Eye (tissue), 1 donor: ENCODE data around the gene NBPF4.
"Not testable (repeated sequence)": the region's sequence is repeated elsewhere in the genome, so short reads cannot be mapped to it uniquely, and the experiment has no call there.

Experiments
- DNase-seq: peaks from one replicate; pipeline ENCODE4 v3.0.0-alpha.2; 2015

Gene NBPF4

DNA sequence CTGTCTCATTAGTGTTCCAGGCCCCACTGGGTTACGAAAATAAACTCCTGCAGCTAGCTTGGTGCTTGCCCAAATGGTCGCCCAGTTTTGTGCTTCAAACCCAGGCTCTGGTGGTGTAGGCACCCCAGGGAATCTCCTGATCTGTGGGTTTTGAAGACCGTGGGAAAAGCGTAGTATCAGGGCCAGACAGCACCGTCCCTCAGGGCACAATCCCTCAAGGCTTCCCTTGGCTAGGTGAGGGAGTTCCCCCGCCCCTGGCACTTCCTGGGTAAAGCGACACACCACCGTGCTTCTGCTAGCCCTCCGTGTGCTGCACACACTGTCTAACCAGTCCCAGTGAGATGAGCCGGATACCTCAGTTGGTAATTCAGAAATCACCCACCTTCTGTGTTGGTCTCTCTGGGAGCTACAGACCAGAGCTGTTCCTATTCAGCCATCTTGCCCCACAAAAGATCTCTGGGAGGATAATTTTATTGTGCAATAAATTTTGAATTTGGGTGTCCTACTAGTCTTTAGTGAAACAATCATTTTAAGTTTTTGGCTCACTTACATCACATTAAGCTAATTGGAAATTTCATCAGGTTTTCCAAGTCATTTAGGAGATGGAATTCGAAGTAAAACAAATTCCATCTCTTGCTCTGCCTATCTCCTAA is 34.3 kb downstream of the NBPF4 start:
- DNase-seq = no peak

DNA sequence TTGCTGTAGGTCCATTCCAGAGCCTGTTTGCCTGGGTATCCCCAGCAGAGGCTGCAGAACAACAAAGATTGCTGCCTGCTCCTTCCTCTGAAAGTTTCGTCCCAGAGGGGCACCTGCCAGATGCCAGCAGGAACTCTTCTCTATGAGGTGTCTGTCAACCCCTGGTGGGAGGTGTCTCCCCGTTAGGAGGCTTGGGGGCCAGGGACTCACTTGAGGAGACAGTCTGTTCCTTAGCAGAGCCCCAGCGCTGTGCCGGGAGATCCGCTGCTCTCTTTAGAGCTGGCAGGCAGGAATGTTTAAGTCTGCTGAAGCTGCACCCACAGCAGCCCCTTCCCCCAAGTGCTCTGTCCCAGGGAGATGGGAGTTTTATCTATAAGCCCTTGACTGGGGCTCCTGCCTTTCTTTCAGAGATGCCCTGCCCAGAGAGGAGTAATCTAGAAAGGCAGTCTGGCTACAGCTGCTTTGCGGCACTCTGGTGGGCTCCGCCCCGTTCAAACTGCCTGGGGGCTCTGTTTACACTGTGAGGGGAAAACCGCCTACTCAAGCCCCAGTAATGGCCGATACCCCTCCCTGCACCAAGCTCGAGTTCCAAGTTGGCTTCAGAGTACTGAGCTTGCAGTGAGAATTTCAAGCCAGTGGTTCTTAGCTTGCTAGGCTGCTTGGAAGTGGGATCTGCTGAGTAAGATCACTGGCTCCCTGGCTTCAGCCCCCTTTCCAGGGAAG is 35.0 kb downstream of the NBPF4 start:
- no peak for DNase-seq

DNA sequence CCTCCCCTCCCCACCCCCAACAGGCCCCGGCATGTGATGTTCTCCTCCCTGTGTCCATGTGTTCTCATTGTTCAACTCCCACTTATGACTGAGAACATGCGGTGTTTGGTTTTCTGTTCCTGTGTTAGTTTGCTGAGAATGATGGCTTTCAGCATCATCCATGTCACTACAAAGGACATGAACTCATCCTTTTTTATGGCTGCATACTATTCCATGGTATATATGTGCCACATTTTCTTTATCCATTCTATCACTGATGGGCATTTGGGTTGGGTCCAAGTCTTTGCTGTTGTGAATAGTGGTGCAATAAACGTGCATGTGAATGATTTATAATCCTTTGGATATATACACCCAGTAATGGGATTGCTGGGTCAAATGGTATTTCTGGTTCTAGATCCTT is 40.3 kb downstream of the NBPF4 start:
- not testable (repeated sequence) for DNase-seq

DNA sequence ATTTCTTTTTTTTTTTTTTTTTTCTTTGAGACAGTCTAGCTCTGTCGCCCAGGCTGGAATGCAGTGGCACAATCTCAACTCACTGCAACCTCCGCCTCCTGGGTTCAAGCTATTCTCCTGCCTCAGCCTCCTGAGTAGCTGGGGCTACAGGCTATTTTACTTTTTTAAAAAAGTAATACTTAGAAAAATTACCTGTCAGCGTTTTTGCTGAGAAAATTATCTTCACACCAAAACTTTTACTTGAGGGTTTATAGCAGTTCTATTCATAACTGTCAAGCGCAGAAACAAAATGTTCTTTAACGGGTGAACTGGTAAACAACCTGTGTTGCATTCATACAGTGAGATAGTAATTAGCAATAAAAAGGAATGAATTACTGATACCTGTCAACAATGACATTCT is 42.2 kb downstream of the NBPF4 start:
- DNase-seq = no peak

DNA sequence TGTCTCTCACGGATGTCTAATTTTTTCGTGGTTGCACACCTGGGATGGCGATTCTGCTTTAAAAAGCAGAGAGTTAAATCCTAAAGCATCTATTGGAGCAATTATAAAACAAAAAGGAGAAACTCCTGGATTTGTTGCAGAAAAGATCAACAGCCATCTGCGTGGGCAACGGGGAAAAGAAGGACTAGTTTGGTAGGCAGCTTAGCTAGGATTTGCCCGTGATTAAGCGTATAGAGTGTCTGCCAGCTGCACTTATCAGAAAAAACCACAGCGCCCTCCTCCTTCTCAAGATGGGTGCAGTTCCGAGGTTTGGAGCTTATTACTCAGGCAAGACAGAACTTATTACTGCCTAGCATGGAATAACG is 43.2 kb downstream of the NBPF4 start:
- DNase-seq = no peak

DNA sequence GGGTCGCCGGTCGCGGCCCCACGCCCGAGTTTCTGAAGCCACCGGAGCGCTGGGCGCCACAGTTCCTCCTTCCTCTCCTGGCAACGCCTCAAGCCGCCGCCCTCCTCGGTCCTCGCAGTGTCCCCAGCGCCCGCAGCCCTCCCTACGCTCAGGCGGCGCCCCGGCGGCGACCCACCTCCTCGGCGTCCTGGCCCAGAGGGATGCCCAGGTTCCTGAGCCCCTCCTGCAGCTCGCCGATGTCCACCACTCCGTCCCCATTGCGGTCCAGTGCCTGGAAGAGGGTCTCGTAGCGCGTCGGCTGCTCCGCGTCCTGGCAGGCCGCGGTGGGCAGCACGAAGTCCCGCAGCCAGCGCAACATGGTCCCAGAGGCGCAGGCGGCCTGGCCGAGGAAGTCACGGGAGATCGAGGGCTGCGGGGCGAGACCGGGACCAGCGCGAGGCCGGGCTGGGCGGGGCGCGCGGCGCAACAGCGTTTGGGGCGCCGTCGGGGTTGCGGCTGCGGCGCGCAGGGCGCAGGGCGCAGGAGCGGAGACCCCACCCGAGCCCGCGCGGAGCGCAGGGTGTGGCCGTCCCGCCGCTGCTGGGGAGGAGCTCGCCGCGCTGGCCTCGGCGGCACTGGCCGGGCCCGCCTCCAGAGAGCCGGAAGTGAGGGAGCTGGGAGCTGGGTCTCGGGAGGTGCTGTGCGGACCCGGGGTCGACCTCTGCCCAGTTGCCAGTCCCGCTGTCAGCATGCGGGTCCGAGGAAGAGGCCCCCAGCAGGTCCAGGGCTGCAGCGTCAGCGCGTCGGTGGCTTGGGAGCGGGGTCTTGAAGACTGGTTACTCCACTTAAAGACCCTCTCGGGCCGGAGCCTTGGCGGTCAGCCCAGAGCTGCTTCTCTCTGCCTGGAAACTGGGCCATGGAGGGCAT is 43.8 kb downstream of the NBPF4 start, which contains the start of gene SLC25A24:
Gene SLC25A24 (minus strand): TSS at position 563 of the 906 bp plus-strand sequence. CDS start 205 bp downstream, at position 358.
- DNase-seq = peak; percentile 91

DNA sequence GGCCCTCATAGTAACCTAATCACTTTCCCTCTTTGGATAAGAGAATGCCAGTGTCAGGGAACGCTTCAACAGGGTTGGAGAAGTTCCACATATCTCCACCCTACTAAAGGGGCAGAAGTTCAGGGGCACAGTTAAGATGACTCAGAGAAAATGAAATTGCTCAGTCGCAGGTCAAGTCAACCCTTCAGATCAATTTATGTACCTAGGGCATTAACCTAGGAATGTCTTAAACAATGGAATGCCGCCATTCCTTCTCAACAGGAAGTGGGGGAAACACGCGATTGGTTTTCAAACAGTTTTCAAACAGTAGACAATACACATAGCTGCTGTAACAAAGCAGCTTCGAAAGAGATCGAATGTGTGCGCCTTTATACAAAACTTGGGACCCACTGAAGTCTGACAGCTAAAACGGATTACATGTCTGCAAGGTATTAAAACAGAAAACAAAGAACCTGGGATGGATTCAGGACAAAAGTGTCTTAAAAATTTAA is 44.6 kb downstream of the NBPF4 start:
- peak; percentile 78 for DNase-seq

DNA sequence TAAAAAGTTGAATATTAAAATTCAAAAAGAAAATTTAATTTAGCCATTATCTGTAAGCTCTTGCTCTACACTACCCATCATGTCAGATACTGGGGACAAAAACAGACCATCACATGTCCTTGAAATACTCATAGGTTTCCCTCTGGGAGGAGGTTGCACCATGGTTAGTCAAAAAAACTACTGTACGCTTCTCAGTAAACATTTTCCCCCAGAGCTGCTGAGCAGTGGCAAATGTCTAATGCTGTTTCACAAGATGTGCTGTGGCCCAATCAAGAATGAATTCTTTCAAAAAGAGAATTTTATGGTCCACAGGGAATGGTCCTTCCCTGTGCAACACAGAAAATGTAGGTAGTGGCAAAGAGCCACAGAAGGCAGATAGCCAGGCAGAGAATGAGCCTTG is 49.8 kb downstream of the NBPF4 start:
- no peak for DNase-seq

DNA sequence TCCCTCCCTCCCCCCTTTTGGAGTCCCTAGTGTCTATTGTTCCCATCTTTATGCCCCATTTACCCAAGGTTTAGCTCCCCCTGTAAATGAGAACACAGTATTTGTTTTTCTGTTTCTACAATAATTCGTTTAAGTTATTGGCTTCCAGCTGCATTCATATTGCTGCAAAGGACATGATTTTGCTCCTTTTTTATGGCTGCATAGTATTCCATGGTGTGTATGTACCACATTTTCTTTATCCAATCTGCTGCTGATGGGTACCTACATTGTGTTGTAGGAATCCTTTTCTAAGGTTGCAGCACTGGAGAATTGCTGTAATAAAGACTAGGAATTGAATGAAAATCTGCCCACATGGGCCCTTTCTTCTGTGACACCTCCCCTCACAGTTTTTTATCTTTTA is 50.5 kb downstream of the NBPF4 start:
- DNase-seq = no peak

DNA sequence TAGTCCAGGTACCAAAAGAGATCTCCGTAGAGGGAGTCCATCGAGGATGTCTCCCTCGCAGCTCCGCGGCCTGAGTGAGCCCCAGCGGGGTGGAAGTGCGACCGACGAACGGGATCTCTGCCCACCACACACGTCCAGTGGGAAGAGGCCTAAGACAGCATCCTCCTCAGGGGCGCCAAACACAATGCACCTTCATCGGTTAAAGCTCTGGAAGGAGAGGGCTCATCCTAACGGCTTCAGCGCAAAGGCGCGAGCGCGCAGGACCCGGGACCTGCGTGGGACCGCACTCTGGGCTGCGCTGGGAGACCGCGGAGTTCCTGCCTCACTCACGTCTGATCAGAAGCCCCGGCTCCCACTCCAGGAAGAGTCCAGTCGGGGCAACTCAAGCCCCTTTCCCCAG is 51.3 kb downstream of the NBPF4 start:
- DNase-seq = no peak

DNA sequence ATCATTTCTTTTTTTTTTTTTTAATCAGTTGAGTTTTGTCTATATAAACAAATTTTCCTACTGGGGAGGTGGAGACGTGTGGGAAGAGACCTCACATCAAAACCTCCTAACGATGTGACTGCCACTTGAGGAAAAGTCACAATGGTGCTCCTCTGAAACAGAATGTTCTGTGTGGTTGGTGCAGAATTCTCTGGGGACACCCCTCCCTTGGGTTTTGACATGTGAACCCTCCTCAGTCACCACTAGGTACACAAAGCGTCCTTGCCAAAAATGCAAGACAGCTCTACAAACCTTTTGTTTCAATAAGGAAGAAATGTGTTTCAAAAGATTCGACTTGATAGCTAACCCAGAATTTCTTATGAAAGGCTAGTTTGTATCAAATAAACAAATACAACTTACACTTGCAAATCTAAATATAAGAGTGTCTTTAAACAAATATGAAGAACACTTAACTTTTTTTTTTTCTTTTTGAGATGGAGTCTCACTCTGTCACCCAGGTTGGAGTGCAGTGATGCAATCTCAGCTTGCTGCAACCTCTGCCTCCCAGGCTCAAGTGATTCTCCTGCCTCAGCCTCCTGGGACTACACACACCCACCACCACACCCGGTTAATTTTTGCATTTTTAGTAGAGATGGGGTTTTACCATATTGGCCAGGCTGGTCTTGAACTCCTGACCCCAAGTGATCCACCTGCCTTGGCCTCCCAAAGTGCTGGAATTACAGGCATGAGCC is 53.0 kb downstream of the NBPF4 start:
- DNase-seq = no peak

DNA sequence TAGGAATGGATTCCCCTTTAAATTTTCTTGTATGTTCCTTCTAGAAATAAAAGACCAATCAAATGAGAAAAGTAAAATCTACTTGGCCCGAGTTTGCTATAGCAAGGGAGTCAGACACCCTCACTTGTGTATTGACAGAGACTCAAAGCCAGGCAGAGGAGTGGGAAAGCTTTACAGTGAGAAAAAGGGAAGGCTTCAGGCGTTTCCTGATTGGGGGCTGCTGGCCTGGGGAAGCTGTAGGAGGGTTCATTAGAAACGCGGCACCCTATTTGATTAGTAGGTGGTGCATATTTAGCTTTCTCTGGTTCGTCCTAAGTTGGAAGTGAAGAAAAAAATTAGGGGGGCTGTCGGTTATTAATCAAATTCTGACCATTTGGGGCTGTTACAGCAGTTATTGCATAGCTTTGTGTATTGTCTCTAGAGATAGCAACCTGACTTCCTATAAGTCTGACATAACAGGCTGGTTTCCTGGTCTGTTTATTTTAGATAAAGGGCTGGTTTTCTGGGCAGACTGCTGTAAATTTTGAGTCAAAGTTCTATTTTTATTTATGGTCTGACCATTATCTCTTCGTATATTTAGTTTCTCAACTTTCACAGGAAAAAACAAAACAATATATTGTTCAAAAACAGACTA is 53.8 kb downstream of the NBPF4 start:
- DNase-seq = no peak

DNA sequence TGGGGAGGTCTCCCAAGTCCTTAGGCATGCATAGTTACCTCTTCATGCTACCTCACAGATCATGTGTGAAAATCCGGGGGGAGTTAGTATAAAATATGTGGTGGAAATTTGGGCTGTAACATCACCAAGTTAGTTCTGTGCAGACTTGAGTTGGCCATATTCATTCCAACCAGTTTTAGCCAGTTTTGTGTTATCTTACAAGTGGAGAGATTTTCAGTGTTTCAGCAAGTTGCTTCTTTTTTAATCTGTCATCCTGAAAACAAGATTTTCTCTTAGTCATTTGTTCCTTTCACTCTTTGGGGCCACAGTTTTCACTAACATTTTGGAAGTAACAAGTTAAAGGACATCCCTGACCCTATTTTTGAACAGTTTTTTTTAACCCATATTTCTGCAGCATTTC is 55.1 kb downstream of the NBPF4 start:
- DNase-seq = no peak

DNA sequence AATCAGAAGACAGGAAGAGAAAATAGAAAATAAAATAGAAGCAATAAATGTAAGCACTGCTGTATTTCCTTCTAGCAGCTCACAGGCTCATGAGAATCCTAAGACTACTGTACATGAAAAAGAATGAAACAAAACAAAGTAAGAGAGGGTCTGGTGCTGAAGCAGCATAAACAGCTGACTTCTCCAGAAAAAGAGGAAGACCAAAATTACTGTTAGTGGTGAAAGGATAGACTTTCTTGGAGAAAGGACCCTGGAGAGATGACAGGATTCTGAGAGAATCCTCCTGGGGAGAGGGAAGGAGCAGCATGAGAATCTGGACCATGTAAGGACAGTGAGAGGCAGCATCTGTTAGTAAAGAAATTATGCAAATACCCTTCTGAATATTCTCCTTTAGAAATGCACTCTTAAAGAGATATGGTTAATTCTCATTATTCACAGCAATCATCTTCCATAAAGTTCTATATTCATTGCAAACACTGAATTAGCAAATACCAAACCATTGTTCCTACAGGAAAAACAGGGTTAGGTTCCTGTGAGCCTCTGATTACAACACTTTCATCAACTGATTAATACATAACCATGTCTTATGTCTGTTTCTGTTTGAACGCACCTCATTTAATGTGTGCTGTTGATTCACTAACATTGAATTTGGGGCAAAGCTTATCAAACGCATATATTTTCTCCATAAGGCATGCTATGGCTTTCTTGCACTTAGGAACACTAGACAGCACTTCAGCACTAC is 60.7 kb downstream of the NBPF4 start:
- DNase-seq = no peak

DNA sequence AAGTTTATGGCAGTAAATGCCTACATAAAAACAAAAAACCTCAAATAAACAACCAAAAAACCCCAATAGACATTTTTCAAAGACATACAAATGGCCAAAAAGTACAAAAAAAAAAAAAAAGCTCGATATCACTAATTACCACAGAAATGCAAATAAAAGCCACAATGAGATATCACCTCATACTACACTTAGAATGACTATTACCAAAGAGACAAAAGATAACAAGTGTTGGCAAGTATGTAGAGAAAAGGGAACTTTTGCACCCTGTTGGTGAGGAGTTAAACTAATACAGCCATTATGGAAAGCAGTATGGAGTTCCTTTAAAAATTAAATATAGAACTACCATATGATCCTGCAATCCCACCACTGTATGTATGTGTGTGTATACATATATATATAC is 64.9 kb downstream of the NBPF4 start:
- DNase-seq = no peak
